Thoracic aorta (tissue), 2 donors: ENCODE results near the gene BCL2. TPM values are rescaled to one million over a fixed set of nuclear protein-coding genes. Genes with fewer than 3 reads are reported as not detected.
A peak's percentile ranks its signal among the peaks of the same experiment; 100 is the strongest.

Experiments
- ATAC-seq: fragments of 150-250 bp; one replicate; pipeline ENCODE4 v1.8.0; 2017; ENCODE audit warnings: low read depth; ENCODE audit not compliant: insufficient number of reproducible peaks, low FRiP score
- DNase-seq: peaks from one replicate; pipeline ENCODE4 v3.0.0-alpha.2; 2020; ENCODE audit warnings: low spot score
- H3K27ac ChIP-seq, 2 donors: fragments of 200-600 bp; sonication (generic); 1 replicate in 1 of 2; 2 replicates in 1 of 2; pipeline ENCODE4 v1.5.1; 2016; ENCODE audit warnings: mild to moderate bottlenecking in 2 of 2, moderate library complexity in 2 of 2
- H3K27me3 ChIP-seq: fragments of 200-600 bp; sonication (generic); replicated peaks from 2 replicates; pipeline ENCODE4 v1.6.0; 2016; ENCODE audit warnings: mild to moderate bottlenecking; ENCODE audit not compliant: insufficient read depth
- H3K36me3 ChIP-seq: fragments of 200-600 bp; sonication (generic); one replicate; pipeline ENCODE4 v1.5.1; 2016
- H3K4me1 ChIP-seq, 2 donors: fragments of 200-600 bp; sonication (generic); 1 replicate in 1 of 2; 2 replicates in 1 of 2; pipeline versions ENCODE4 v1.5.1 to v1.6.0; 2016; ENCODE audit warnings: low read depth in 2 of 2, mild to moderate bottlenecking in 1 of 2; ENCODE audit not compliant: control insufficient read depth in 1 of 2
- H3K4me3 ChIP-seq: fragments of 200-600 bp; sonication (generic); 2 replicates; pipeline ENCODE4 v1.5.1; 2016; ENCODE audit warnings: mild to moderate bottlenecking
- H3K9me3 ChIP-seq: fragments of 200-600 bp; sonication (generic); 2 replicates; pipeline ENCODE4 v1.5.1; 2016
- total RNA-seq, 2 donors: library from RNA; depleted of rRNA; stranded (reverse); fragments of >200 nt; gene quantifications; one replicate each; pipeline versions ENCODE4 v1.1.0 to v1.2.3, GENCODE V29; 2016
- TF ChIP-seq, protein P1 (sequence below): fragments of 200-600 bp; sonication (generic); IDR thresholded peaks from one replicate; pipeline ENCODE4 v1.5.1; 2019; ENCODE audit warnings: antibody characterized with exemption

The BCL2 gene
- total RNA-seq, 2 donors from 2014 or later = 22.9 to 29.3 TPM

DNA sequence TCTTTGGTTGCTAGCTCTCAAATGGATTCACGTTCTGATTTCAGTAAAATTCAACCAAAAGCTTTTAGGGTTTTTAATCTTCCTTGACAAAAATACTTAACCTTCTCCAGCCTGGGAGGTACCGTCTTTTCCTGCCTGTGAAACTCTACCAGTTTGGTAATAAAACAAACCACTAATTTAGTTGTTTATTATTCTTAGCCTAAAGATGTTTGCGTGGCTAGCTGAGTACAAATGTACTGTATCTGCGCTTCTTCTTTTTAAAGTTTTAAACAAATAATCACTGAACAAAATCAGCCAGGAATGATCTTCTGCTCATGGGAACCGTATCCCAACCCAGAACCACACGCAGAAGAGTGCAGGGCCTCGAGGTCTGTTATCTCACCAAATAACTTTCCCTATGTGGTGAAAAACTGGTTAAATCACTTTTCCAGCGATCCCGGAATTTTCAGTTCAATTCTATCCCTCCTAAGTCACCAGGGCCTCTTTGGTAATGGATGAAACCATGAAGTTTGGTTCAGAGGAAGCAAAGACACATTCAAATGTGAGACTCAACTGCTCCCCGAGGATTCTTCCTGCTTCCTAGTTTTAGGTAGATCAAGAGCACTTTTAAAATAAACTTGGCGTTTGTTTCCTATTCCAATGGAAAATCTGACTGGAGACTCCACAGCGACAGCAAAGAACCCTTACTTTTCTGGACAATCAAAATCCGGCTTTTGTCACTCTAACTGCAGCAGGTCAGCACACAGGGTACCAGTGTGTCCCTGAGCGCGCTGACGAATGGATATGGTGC lies 36.1 kb downstream of the BCL2 start:
- H3K27ac ChIP-seq = peak overlapping the region in 1 of 2 donors; percentile 4
- peaks cover 14 to 40% of the 10 kb centered on the region in 2 donors for H3K4me1 ChIP-seq
- ATAC-seq = no peak
- no peaks in the 10 kb centered on the region for H3K36me3 ChIP-seq
- H3K4me3 ChIP-seq = no peak overlapping the region
- DNase-seq = no peak
- H3K9me3 ChIP-seq = no peaks in the 10 kb centered on the region
- H3K27me3 ChIP-seq = no peaks in the 10 kb centered on the region
- TF ChIP-seq, protein P1, sequence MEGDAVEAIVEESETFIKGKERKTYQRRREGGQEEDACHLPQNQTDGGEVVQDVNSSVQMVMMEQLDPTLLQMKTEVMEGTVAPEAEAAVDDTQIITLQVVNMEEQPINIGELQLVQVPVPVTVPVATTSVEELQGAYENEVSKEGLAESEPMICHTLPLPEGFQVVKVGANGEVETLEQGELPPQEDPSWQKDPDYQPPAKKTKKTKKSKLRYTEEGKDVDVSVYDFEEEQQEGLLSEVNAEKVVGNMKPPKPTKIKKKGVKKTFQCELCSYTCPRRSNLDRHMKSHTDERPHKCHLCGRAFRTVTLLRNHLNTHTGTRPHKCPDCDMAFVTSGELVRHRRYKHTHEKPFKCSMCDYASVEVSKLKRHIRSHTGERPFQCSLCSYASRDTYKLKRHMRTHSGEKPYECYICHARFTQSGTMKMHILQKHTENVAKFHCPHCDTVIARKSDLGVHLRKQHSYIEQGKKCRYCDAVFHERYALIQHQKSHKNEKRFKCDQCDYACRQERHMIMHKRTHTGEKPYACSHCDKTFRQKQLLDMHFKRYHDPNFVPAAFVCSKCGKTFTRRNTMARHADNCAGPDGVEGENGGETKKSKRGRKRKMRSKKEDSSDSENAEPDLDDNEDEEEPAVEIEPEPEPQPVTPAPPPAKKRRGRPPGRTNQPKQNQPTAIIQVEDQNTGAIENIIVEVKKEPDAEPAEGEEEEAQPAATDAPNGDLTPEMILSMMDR = no peak

- H3K27me3 ChIP-seq = no peaks in the 10 kb centered on the region
- H3K4me1 ChIP-seq = peaks cover 6 to 33% of the 10 kb centered on the region in 2 donors
- H3K36me3 ChIP-seq = no peaks in the 10 kb centered on the region
- TF ChIP-seq, protein P1 = no peak
- H3K9me3 ChIP-seq = no peaks in the 10 kb centered on the region
- DNase-seq (no peak), ATAC-seq (no peak)
- H3K27ac ChIP-seq = no peak overlapping the region
- H3K4me3 ChIP-seq = no peak overlapping the region
These were observed 36.8 kb downstream of the BCL2 start for GRCh38 chr18:63282793-63283192.

DNA sequence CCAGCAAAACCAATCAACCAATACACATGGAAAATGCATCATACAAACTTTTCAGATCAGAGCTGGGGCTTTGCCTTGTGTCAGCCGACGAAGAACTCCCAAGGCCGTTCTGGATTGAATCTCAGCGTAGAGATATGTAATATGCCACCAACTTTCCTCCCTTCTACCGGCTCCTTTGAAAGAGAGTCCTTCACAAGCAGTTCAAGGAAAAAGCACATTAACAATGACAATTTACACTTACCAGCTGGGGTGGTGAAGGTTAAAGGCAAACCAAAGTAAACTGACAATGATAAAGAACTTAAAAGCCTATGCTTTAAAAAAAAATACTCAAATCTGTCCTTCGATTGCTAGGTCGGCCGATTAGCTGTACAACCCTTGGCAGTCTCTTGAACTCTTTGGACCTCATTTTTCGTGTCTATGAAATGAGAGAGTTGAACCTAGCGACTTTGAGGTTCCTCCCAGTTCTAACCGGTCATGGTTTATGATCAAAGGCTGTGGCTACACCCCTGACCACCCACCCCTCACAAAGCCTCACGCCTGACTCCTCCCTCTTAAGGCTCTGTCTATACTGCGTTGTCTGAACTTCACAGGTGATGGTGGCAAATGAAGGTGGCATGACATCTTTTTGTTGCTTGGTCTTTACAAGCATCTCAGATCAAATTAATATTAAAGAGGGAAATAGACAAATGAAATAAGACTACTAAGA lies 46.2 kb downstream of the BCL2 start:
- no peaks in the 10 kb centered on the region for H3K36me3 ChIP-seq
- no peaks in the 10 kb centered on the region for H3K9me3 ChIP-seq
- DNase-seq (no peak), ATAC-seq (no peak)
- no peak overlapping the region for H3K4me3 ChIP-seq
- H3K4me1 ChIP-seq = peaks cover 2% of the 10 kb centered on the region in 2 donors
- no peaks in the 10 kb centered on the region for H3K27me3 ChIP-seq
- H3K27ac ChIP-seq = no peak overlapping the region
- TF ChIP-seq, protein P1 = no peak

GRCh38 chr18:63272638-63273037 lies 46.9 kb downstream of the BCL2 start:
- TF ChIP-seq, protein P1 = no peak
- no peaks in the 10 kb centered on the region for H3K27me3 ChIP-seq
- no peaks in the 10 kb centered on the region for H3K9me3 ChIP-seq
- no peak overlapping the region for H3K4me3 ChIP-seq
- no peak overlapping the region for H3K27ac ChIP-seq
- DNase-seq (no peak), ATAC-seq (no peak)
- no peaks in the 10 kb centered on the region for H3K36me3 ChIP-seq
- peaks cover 5 to 6% of the 10 kb centered on the region in 2 donors for H3K4me1 ChIP-seq

GRCh38 chr18:63271881-63272299 lies 47.7 kb downstream of the BCL2 start:
- H3K27me3 ChIP-seq = no peaks in the 10 kb centered on the region
- no peaks in the 10 kb centered on the region for H3K9me3 ChIP-seq
- TF ChIP-seq, protein P1 = no peak
- ATAC-seq = no peak
- H3K36me3 ChIP-seq = no peaks in the 10 kb centered on the region
- H3K4me1 ChIP-seq = peaks cover 5 to 6% of the 10 kb centered on the region in 2 donors
- no peak overlapping the region for H3K27ac ChIP-seq
- no peak for DNase-seq
- H3K4me3 ChIP-seq = no peak overlapping the region
